HEK293 (cell line): ENCODE data around the gene KCTD11.

Experiments used
- GLI2 ChIP-seq: fragments of 450-650 bp; formaldehyde crosslinking; IDR thresholded peaks from 2 replicates; pipeline ENCODE4; 2017; ENCODE audit warnings: missing biosample characterization, missing genetic modification characterization, low read depth, borderline replicate concordance
- GLI4 ChIP-seq: fragments of 450-650 bp; formaldehyde crosslinking; IDR thresholded peaks from 2 replicates; pipeline ENCODE4 v1.5.1; 2016; ENCODE audit warnings: missing biosample characterization, missing genetic modification characterization
- GLIS2 ChIP-seq: fragments of 450-650 bp; formaldehyde crosslinking; IDR thresholded peaks from 2 replicates; pipeline ENCODE4 v1.5.1; 2016; ENCODE audit warnings: missing biosample characterization, missing genetic modification characterization
- IKZF3 ChIP-seq: fragments of 450-650 bp; IDR thresholded peaks from 2 replicates; pipeline ENCODE4 v1.5.0; 2018; ENCODE audit warnings: missing biosample characterization, mild to moderate bottlenecking, missing genetic modification characterization, moderate library complexity
- KLF7 ChIP-seq: fragments of 450-650 bp; formaldehyde crosslinking; IDR thresholded peaks from 2 replicates; pipeline ENCODE4 v1.5.1; 2016; ENCODE audit warnings: missing biosample characterization, missing genetic modification characterization, borderline replicate concordance
- REPIN1 ChIP-seq: fragments of 450-650 bp; formaldehyde crosslinking; IDR thresholded peaks from 2 replicates; pipeline ENCODE4 v1.5.1; 2017; ENCODE audit warnings: missing biosample characterization, missing genetic modification characterization, low read depth
- SCRT1 ChIP-seq: fragments of 450-650 bp; formaldehyde crosslinking; IDR thresholded peaks from 2 replicates; pipeline ENCODE4 v1.5.1; 2016; ENCODE audit warnings: missing biosample characterization, missing genetic modification characterization, borderline replicate concordance
- SETDB1 ChIP-seq: IDR thresholded peaks from one replicate; pipeline ENCODE4 v1.6.1; 2017; ENCODE audit warnings: mild to moderate bottlenecking, low read length, moderate library complexity, mixed read lengths; ENCODE audit not compliant: insufficient read length
- SP3 ChIP-seq: fragments of 450-650 bp; formaldehyde crosslinking; IDR thresholded peaks from 2 replicates; pipeline ENCODE4 v1.5.1; 2016; ENCODE audit warnings: missing biosample characterization, missing genetic modification characterization
- SP7 ChIP-seq: fragments of 450-650 bp; formaldehyde crosslinking; IDR thresholded peaks from 2 replicates; pipeline ENCODE4 v1.5.1; 2016; ENCODE audit warnings: missing biosample characterization, missing genetic modification characterization
- YY2 ChIP-seq: fragments of 450-650 bp; formaldehyde crosslinking; IDR thresholded peaks from 2 replicates; pipeline ENCODE4 v1.5.1; 2016; ENCODE audit warnings: missing biosample characterization, missing genetic modification characterization
- ZBTB11 ChIP-seq: fragments of 450-650 bp; formaldehyde crosslinking; conservative IDR thresholded peaks from 2 replicates; pipeline ENCODE4 v1.5.1; 2016; ENCODE audit warnings: low read depth, missing biosample characterization, missing genetic modification characterization
- ZBTB17 ChIP-seq: fragments of 450-650 bp; formaldehyde crosslinking; IDR thresholded peaks from 2 replicates; pipeline ENCODE4 v1.5.1; 2016; ENCODE audit warnings: missing biosample characterization, missing genetic modification characterization
- ZBTB21 ChIP-seq: fragments of 450-650 bp; formaldehyde crosslinking; IDR thresholded peaks from 2 replicates; pipeline ENCODE4 v1.5.1; 2017; ENCODE audit warnings: missing biosample characterization, missing genetic modification characterization
- ZBTB48 ChIP-seq: fragments of 450-650 bp; formaldehyde crosslinking; IDR thresholded peaks from 2 replicates; pipeline ENCODE4 v1.5.1; 2016; ENCODE audit warnings: missing biosample characterization, missing genetic modification characterization
- ZFHX2 ChIP-seq: fragments of 450-650 bp; formaldehyde crosslinking; conservative IDR thresholded peaks from 2 replicates; pipeline ENCODE4 v1.5.1; 2016; ENCODE audit warnings: missing biosample characterization, missing genetic modification characterization
- ZFP3 ChIP-seq: fragments of 450-650 bp; formaldehyde crosslinking; IDR thresholded peaks from 2 replicates; pipeline ENCODE4 v1.5.1; 2016; ENCODE audit warnings: low read depth, missing biosample characterization, missing genetic modification characterization
- ZNF155 ChIP-seq: fragments of 450-650 bp; formaldehyde crosslinking; IDR thresholded peaks from 2 replicates; pipeline ENCODE4 v1.5.1; 2016; ENCODE audit warnings: missing biosample characterization, missing genetic modification characterization
- ZNF16 ChIP-seq: fragments of 450-650 bp; formaldehyde crosslinking; IDR thresholded peaks from 2 replicates; pipeline ENCODE4 v1.5.1; 2016; ENCODE audit warnings: low read depth, missing biosample characterization, missing genetic modification characterization
- ZNF169 ChIP-seq: fragments of 450-650 bp; formaldehyde crosslinking; IDR thresholded peaks from 2 replicates; pipeline ENCODE4 v1.5.1; 2016; ENCODE audit warnings: missing biosample characterization, missing genetic modification characterization
- ZNF211 ChIP-seq: fragments of 450-650 bp; formaldehyde crosslinking; IDR thresholded peaks from 2 replicates; pipeline ENCODE4 v1.5.1; 2016; ENCODE audit warnings: low read depth, missing biosample characterization, missing genetic modification characterization
- ZNF214 ChIP-seq: fragments of 450-650 bp; formaldehyde crosslinking; IDR thresholded peaks from 2 replicates; pipeline ENCODE4 v1.5.1; 2017; ENCODE audit warnings: missing biosample characterization, mild to moderate bottlenecking, missing genetic modification characterization, borderline replicate concordance
- ZNF341 ChIP-seq: fragments of 450-650 bp; formaldehyde crosslinking; IDR thresholded peaks from 2 replicates; pipeline ENCODE4; 2016; ENCODE audit warnings: low read depth, missing biosample characterization, missing genetic modification characterization
- ZNF37A ChIP-seq: fragments of 450-650 bp; IDR thresholded peaks from 2 replicates; pipeline ENCODE4 v1.5.1; 2018; ENCODE audit warnings: missing biosample characterization, missing genetic modification characterization
- ZNF549 ChIP-seq: fragments of 450-650 bp; IDR thresholded peaks from 2 replicates; pipeline ENCODE4 v1.5.1; 2018; ENCODE audit warnings: missing biosample characterization, missing genetic modification characterization, mild to moderate bottlenecking, inconsistent platforms, moderate library complexity
- ZNF560 ChIP-seq: fragments of 450-650 bp; formaldehyde crosslinking; IDR thresholded peaks from 2 replicates; pipeline ENCODE4 v1.5.1; 2017; ENCODE audit warnings: missing biosample characterization, missing genetic modification characterization, borderline replicate concordance
- ZNF600 ChIP-seq: fragments of 450-650 bp; formaldehyde crosslinking; IDR thresholded peaks from 2 replicates; pipeline ENCODE4 v1.5.1; 2016; ENCODE audit warnings: missing biosample characterization, missing genetic modification characterization
- ZNF843 ChIP-seq: fragments of 450-650 bp; formaldehyde crosslinking; IDR thresholded peaks from 2 replicates; pipeline ENCODE4 v1.5.1; 2016; ENCODE audit warnings: missing biosample characterization, missing genetic modification characterization
- TF ChIP-seq, protein P1 (sequence below): fragments of 450-650 bp; formaldehyde crosslinking; IDR thresholded peaks from 2 replicates; pipeline ENCODE4 v1.5.1; 2016; ENCODE audit warnings: missing biosample characterization, missing genetic modification characterization
- TF ChIP-seq, protein P2 (sequence below): fragments of 450-650 bp; formaldehyde crosslinking; IDR thresholded peaks from 2 replicates; pipeline ENCODE4 v1.5.1; 2017; ENCODE audit warnings: missing biosample characterization, missing genetic modification characterization
- TF ChIP-seq, protein P3 (sequence below): fragments of 450-650 bp; formaldehyde crosslinking; IDR thresholded peaks from 2 replicates; pipeline ENCODE4 v1.5.1; 2016; ENCODE audit warnings: missing biosample characterization, missing genetic modification characterization
- TF ChIP-seq, protein P4 (sequence below): fragments of 450-650 bp; formaldehyde crosslinking; optimal IDR thresholded peaks from 2 replicates; pipeline ENCODE3; 2016; ENCODE audit warnings: missing biosample characterization, mild to moderate bottlenecking, missing genetic modification characterization

The KCTD11 gene

GRCh38 chr17:7351665-7352502, at the start of gene KCTD11 (continued):
- TF ChIP-seq GLI2 (tag by site-specific recombination) (no peak), YY2 (tag by site-specific recombination) (no peak), KLF7 (peak; percentile 63; the same call in 1 of the 2 replicates), ZNF214 (tag by site-specific recombination) (no peak), ZNF843 (no peak), ZNF16 (tag by site-specific recombination) (no peak), SP3 (tag by site-specific recombination) (peak; percentile 86), SCRT1 (tag by site-specific recombination) (no peak), ZNF560 (tag by site-specific recombination) (no peak), ZNF169 (tag by site-specific recombination) (no peak), ZBTB11 (peak; percentile 28; the same call in 1 of the 2 replicates), GLIS2 (tag by site-specific recombination) (peak; percentile 85), IKZF3 (tag by site-specific recombination) (peak; percentile 97), SP7 (tag by site-specific recombination) (peak; percentile 40; the same call in 1 of the 2 replicates), ZNF37A (tag by site-specific recombination) (no peak), SETDB1 (no peak), GLI4 (tag by site-specific recombination) (no peak), ZNF549 (tag by site-specific recombination) (no peak), REPIN1 (tag by site-specific recombination) (no peak), ZBTB21 (tag by site-specific recombination) (no peak), ZFP3 (no peak), ZFHX2 (tag by site-specific recombination) (peak; percentile 97), ZNF211 (no peak), ZNF600 (tag by site-specific recombination) (peak; percentile 63; the same call in 1 of the 2 replicates), ZNF155 (tag by site-specific recombination) (no peak), ZNF341 (tag by site-specific recombination) (no peak), ZBTB17 (tag by site-specific recombination) (peak; percentile 88), ZBTB48 (tag by site-specific recombination) (no peak)
- TF ChIP-seq, protein P1, sequence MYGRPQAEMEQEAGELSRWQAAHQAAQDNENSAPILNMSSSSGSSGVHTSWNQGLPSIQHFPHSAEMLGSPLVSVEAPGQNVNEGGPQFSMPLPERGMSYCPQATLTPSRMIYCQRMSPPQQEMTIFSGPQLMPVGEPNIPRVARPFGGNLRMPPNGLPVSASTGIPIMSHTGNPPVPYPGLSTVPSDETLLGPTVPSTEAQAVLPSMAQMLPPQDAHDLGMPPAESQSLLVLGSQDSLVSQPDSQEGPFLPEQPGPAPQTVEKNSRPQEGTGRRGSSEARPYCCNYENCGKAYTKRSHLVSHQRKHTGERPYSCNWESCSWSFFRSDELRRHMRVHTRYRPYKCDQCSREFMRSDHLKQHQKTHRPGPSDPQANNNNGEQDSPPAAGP (tag by site-specific recombination), result peak; percentile 48; the same call in 1 of the 2 replicates
- TF ChIP-seq, protein P2, sequence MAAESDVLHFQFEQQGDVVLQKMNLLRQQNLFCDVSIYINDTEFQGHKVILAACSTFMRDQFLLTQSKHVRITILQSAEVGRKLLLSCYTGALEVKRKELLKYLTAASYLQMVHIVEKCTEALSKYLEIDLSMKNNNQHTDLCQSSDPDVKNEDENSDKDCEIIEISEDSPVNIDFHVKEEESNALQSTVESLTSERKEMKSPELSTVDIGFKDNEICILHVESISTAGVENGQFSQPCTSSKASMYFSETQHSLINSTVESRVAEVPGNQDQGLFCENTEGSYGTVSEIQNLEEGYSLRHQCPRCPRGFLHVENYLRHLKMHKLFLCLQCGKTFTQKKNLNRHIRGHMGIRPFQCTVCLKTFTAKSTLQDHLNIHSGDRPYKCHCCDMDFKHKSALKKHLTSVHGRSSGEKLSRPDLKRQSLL (tag by site-specific recombination), result peak; percentile 78
- TF ChIP-seq, protein P3, sequence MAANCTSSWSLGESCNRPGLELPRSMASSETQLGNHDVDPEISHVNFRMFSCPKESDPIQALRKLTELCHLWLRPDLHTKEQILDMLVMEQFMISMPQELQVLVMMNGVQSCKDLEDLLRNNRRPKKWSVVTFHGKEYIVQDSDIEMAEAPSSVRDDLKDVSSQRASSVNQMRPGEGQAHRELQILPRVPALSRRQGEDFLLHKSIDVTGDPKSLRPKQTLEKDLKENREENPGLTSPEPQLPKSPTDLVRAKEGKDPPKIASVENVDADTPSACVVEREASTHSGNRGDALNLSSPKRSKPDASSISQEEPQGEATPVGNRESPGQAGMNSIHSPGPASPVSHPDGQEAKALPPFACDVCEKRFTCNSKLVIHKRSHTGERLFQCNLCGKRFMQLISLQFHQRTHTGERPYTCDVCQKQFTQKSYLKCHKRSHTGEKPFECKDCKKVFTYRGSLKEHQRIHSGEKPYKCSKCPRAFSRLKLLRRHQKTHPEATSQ (tag by site-specific recombination), result 0 out of 2 replicates have a peak, but pooled peaks have one; percentile 24
- TF ChIP-seq, protein P4, sequence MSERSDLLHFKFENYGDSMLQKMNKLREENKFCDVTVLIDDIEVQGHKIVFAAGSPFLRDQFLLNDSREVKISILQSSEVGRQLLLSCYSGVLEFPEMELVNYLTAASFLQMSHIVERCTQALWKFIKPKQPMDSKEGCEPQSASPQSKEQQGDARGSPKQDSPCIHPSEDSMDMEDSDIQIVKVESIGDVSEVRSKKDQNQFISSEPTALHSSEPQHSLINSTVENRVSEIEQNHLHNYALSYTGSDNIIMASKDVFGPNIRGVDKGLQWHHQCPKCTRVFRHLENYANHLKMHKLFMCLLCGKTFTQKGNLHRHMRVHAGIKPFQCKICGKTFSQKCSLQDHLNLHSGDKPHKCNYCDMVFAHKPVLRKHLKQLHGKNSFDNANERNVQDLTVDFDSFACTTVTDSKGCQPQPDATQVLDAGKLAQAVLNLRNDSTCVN, result peak; percentile 92
